SU-DHL-6 (cell line): ENCODE measurements around the gene TMEM39A.

ENCODE experiments used
- H2AFZ ChIP-seq: fragments of 200-600 bp; sonication (generic); 2 replicates; pipeline ENCODE4 v1.6.1; 2014; ENCODE audit warnings: low read depth, mild to moderate bottlenecking, moderate library complexity, mixed read lengths, antibody characterized with exemption, low read length; ENCODE audit not compliant: severe bottlenecking
- H3F3A ChIP-seq: fragments of 200-600 bp; shearing (Covaris generic); 2 replicates; pipeline ENCODE4 v1.6.0; 2016; ENCODE audit warnings: antibody characterized with exemption, mild to moderate bottlenecking; ENCODE audit not compliant: insufficient read depth
- H3K27ac ChIP-seq: fragments of 200-600 bp; sonication (generic); 2 replicates; pipeline ENCODE4 v1.5.1; 2016; ENCODE audit warnings: low read depth, mild to moderate bottlenecking, low read length, moderate library complexity, mixed read lengths
- H3K27me3 ChIP-seq: fragments of 200-600 bp; sonication (generic), shearing (Covaris generic); 2 replicates; pipeline ENCODE4 v1.6.0; 2014; ENCODE audit warnings: mild to moderate bottlenecking, low read length
- H3K36me3 ChIP-seq: fragments of 200-600 bp; sonication (generic); 2 replicates; pipeline ENCODE4 v1.6.1; 2014; ENCODE audit warnings: mild to moderate bottlenecking, low read length, mixed read lengths
- H3K4me2 ChIP-seq: fragments of 300-600, 200-600 bp; shearing (Covaris generic), sonication (generic); 2 replicates; pipeline ENCODE4 v1.6.0; 2014; ENCODE audit warnings: low read length, low read depth, mild to moderate bottlenecking; ENCODE audit not compliant: poor library complexity, severe bottlenecking
- H3K4me3 ChIP-seq: fragments of 200-600 bp; sonication (generic); 2 replicates; pipeline ENCODE4 v1.5.1; 2014; ENCODE audit warnings: antibody characterized with exemption, low read length, mild to moderate bottlenecking, mixed read lengths; ENCODE audit not compliant: insufficient read depth, poor library complexity, severe bottlenecking
- H3K79me2 ChIP-seq: fragments of 200-600 bp; sonication (generic); 2 replicates; pipeline ENCODE4 v1.6.1; 2014; ENCODE audit warnings: mild to moderate bottlenecking, low read length, moderate library complexity; ENCODE audit not compliant: insufficient read depth
- H3K9ac ChIP-seq: fragments of 200-600 bp; sonication (generic); 2 replicates; pipeline ENCODE4 v1.7.0; 2014; ENCODE audit warnings: mild to moderate bottlenecking, low read length
- H3K9me2 ChIP-seq: fragments of 200-600 bp; sonication (generic); replicated peaks from 2 replicates; pipeline ENCODE4 v1.6.1; 2014; ENCODE audit warnings: low read length; ENCODE audit not compliant: insufficient read depth
- H3K9me3 ChIP-seq: fragments of 200-600 bp; sonication (generic); 2 replicates; pipeline ENCODE4 v1.6.1; 2014; ENCODE audit warnings: low read length, mixed read lengths; ENCODE audit not compliant: insufficient read depth
- H4K20me1 ChIP-seq: fragments of 200-600 bp; sonication (generic); 2 replicates; pipeline ENCODE4 v1.6.1; 2014; ENCODE audit warnings: low read depth, mild to moderate bottlenecking, antibody characterized with exemption, low read length, moderate library complexity, mixed read lengths
- EZH2phosphoT487 ChIP-seq: fragments of 200-600 bp; sonication (generic), shearing (Covaris generic); conservative IDR thresholded peaks from 2 replicates; pipeline ENCODE4 v1.6.1; 2018; ENCODE audit warnings: mild to moderate bottlenecking, antibody characterized with exemption, low read length, moderate library complexity, mixed read lengths
- TF ChIP-seq, protein P1 (sequence below): fragments of 200-600 bp; sonication (generic); IDR thresholded peaks from one replicate; pipeline ENCODE4 v1.5.1; 2017; ENCODE audit warnings: antibody characterized with exemption, mild to moderate bottlenecking, low read length, moderate library complexity; ENCODE audit not compliant: insufficient read depth, poor library complexity, severe bottlenecking

TMEM39A gene

GRCh38 chr3:119409844-119410243 lies 53.6 kb downstream of the TMEM39A start:
- Histone ChIP-seq H3K36me3 (no peaks in the 10 kb centered on the region), H3K4me3 (no peak overlapping the region), H3K27me3 (no peaks in the 10 kb centered on the region), H4K20me1 (no peaks in the 10 kb centered on the region), H3F3A (no peaks in the 10 kb centered on the region), H3K79me2 (no peaks in the 10 kb centered on the region), H3K4me2 (no peak overlapping the region), H2AFZ (no peak overlapping the region), H3K27ac (no peak overlapping the region), H3K9ac (no peak overlapping the region), H3K9me2 (no peaks in the 10 kb centered on the region), H3K9me3 (no peaks in the 10 kb centered on the region)
- no peak for TF ChIP-seq EZH2phosphoT487
- TF ChIP-seq, protein P1, sequence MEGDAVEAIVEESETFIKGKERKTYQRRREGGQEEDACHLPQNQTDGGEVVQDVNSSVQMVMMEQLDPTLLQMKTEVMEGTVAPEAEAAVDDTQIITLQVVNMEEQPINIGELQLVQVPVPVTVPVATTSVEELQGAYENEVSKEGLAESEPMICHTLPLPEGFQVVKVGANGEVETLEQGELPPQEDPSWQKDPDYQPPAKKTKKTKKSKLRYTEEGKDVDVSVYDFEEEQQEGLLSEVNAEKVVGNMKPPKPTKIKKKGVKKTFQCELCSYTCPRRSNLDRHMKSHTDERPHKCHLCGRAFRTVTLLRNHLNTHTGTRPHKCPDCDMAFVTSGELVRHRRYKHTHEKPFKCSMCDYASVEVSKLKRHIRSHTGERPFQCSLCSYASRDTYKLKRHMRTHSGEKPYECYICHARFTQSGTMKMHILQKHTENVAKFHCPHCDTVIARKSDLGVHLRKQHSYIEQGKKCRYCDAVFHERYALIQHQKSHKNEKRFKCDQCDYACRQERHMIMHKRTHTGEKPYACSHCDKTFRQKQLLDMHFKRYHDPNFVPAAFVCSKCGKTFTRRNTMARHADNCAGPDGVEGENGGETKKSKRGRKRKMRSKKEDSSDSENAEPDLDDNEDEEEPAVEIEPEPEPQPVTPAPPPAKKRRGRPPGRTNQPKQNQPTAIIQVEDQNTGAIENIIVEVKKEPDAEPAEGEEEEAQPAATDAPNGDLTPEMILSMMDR = no peak

DNA sequence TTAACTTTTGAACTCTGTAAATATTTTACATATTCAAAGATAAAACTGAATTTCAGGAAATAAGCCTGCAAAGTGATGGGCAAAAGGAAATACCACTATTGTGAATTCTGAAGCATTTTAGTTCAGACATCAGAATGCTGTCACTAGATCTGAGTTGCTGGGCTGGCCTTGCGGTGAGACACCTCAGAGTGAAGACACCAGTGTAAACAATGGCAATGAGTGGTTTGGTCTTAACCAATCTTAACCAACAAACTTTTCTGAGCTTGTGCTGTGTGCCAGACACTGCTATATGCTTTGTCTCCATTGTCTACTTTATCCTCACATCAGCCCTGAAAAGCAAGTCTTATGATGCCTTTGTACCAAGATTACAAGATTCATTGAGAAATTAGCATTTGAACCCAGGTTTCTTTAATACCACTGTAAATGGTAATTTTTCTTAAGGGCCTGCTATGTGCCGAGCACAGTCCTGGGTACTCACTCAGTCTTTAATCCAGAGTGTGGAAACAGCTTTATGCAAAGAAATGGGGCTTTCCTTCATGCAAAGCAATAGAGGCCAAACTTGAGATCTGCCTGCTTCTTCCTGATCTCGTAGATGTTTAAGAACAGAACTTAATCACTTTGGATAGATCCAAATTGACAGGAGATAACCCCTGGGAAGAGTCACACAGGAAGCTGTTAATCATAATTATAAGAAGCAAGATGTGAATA lies 55.0 kb downstream of the TMEM39A start:
- Histone ChIP-seq H3K4me2 (no peak overlapping the region), H2AFZ (no peak overlapping the region), H3K27ac (no peak overlapping the region), H3F3A (no peaks in the 10 kb centered on the region), H3K27me3 (no peaks in the 10 kb centered on the region), H3K4me3 (no peak overlapping the region), H4K20me1 (no peaks in the 10 kb centered on the region), H3K9me3 (no peaks in the 10 kb centered on the region), H3K79me2 (no peaks in the 10 kb centered on the region), H3K36me3 (no peaks in the 10 kb centered on the region), H3K9me2 (no peaks in the 10 kb centered on the region), H3K9ac (no peak overlapping the region)
- TF ChIP-seq, protein P1 = no peak
- no peak for TF ChIP-seq EZH2phosphoT487

DNA sequence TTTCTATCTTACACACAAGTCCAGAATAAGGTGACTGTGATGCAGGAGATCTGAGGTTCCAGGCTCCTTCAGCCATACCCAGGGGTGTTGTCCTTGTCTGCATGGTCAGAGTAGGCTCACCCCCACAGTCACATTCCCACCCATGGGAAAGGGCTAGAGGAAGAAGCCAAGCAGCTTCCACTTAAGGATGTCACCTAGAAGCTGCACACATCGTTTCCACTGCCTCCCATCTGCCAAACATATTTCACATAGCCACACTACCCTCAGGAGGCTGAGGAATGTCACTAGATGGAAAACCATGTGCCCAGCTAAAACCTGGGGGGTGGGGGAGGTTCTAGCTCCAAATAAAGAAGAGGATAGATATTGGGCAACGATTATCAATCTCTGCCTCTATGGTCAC lies 58.1 kb downstream of the TMEM39A start:
- Histone ChIP-seq H3K9me2 (no peaks in the 10 kb centered on the region), H3K27ac (no peak overlapping the region), H3K36me3 (no peaks in the 10 kb centered on the region), H3K4me3 (no peak overlapping the region), H3K9me3 (no peaks in the 10 kb centered on the region), H3K79me2 (no peaks in the 10 kb centered on the region), H3F3A (no peaks in the 10 kb centered on the region), H3K27me3 (no peaks in the 10 kb centered on the region), H2AFZ (no peak overlapping the region), H3K4me2 (no peak overlapping the region), H3K9ac (no peak overlapping the region), H4K20me1 (no peaks in the 10 kb centered on the region)
- TF ChIP-seq, protein P1 = no peak
- no peak for TF ChIP-seq EZH2phosphoT487

GRCh38 chr3:119403201-119403600 lies 60.2 kb downstream of the TMEM39A start:
- H2AFZ ChIP-seq = no peak overlapping the region
- no peaks in the 10 kb centered on the region for H3K79me2 ChIP-seq
- H3K27me3 ChIP-seq = no peaks in the 10 kb centered on the region
- H3K36me3 ChIP-seq = no peaks in the 10 kb centered on the region
- no peak overlapping the region for H3K4me2 ChIP-seq
- H4K20me1 ChIP-seq = no peaks in the 10 kb centered on the region
- no peaks in the 10 kb centered on the region for H3K9me2 ChIP-seq
- H3K9me3 ChIP-seq = no peaks in the 10 kb centered on the region
- no peaks in the 10 kb centered on the region for H3F3A ChIP-seq
- H3K27ac ChIP-seq = no peak overlapping the region
- H3K9ac ChIP-seq = no peak overlapping the region
- H3K4me3 ChIP-seq = no peak overlapping the region
- TF ChIP-seq, protein P1 = no peak
- TF ChIP-seq EZH2phosphoT487 = no peak
